ENCODE data around the gene PDGFC.

The PDGFC gene

DNA sequence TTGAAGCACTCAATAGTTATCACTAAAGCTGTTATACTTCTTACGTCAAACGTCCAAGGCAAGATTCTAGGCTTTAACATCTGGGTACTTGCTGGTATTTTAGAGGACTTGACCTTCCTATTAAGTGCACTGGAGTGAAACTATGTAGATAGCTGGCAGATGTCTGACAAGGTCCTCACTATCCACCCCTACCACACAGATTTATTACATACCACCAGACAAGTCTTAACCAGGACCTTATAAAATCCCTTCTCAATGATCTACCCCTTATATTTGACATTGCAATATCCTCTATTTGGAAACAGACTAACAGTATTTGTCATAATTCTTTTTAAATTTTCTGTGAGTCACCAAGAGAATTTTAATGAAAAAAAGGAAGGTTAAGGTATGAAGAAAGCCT, 78.8 kb downstream of the PDGFC start:
- no peak overlapping the region for H3K27ac ChIP-seq
- no peak for DNase-seq

DNA sequence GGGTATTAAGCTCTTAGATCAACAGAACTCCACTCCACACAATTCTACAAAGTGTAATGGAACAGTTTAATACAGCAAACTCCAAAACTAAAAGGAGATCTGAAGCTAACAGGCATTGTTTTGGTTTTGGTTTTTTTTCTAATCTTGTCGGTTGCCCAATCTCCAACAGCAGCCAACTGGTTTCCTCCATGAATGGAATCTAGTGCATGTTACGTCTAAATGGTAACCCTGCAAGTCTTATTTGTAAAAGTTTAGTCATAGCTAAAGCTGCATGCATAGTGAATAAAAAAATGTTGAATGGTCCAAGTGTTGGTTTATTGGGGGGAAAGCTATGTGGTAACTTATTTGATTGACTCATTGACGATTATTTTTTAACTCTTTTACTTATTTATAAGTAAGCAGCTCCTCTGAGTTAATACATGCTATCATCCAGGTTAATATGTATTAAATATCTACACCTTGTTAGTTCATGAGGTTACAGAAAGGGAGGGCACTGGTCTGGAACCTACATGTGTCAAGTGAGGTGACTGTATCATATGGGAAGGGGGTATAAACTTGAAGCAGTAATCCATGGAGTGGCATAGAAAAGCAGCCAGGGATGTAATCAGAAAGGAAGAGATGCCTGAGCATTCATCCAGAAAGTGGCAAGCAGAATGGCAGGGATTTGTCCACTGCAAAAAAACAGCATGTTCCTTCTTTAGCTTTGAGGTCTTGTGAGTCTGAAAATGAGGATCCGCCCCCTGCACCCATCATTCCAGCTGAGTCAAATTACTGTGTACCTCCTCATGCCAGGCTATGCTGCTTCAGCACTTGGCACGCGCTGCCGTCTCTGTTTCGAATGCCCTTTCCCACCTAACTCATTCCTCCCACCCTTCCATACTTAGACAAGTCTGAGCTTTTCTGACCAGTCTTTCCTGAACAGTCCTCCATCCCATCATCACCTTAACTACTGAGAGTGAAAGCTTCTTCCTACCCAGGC, 81.7 kb downstream of the PDGFC start:
- peak overlapping the region in 1 of 2 donors; percentile 25 for H3K27ac ChIP-seq
- intact Hi-C loops (cut with DNase I; ENCODE audit: low total_unique reads) = no loop called here
- DNase-seq = peak; percentile 68 to 72

More for the DNA sequence above, 78.8 kb downstream of the PDGFC start:
- no peak overlapping the region for H3K4me3 ChIP-seq
- H3K4me1 ChIP-seq = peaks cover 0 to 33% (median 7%) of the 10 kb centered on the region in 4 donors
- no peaks in the 10 kb centered on the region for H3K9me3 ChIP-seq
- no peaks in the 10 kb centered on the region for H3K36me3 ChIP-seq
- TF ChIP-seq, protein P1, sequence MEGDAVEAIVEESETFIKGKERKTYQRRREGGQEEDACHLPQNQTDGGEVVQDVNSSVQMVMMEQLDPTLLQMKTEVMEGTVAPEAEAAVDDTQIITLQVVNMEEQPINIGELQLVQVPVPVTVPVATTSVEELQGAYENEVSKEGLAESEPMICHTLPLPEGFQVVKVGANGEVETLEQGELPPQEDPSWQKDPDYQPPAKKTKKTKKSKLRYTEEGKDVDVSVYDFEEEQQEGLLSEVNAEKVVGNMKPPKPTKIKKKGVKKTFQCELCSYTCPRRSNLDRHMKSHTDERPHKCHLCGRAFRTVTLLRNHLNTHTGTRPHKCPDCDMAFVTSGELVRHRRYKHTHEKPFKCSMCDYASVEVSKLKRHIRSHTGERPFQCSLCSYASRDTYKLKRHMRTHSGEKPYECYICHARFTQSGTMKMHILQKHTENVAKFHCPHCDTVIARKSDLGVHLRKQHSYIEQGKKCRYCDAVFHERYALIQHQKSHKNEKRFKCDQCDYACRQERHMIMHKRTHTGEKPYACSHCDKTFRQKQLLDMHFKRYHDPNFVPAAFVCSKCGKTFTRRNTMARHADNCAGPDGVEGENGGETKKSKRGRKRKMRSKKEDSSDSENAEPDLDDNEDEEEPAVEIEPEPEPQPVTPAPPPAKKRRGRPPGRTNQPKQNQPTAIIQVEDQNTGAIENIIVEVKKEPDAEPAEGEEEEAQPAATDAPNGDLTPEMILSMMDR (IDR thresholded peaks at IDR 0.05) = no peak
- H3K27me3 ChIP-seq = no peaks in the 10 kb centered on the region
- intact Hi-C loops (cut with DNase I; ENCODE audit: low total_unique reads) = no loop called here

DNA sequence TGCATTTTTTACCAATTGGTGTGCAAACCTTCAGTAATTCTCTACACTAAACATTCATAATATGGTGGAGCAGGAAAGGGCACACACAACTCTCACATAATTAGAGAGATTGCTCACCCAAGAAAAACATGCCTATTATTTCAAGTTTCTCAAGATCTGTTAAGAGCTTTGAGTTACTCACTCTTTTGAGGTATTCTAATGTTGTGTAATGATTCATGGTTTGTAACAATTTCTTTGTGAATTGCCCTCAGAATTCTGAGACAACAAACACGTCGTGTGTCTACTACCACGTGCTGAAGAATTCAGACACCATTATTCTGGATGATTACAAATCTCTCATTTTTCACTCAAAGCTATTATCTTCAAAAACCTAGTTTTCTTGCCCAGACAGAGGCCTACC, 82.8 kb downstream of the PDGFC start:
- no peak for DNase-seq
- H3K4me3 ChIP-seq = no peak overlapping the region
- intact Hi-C loops (cut with DNase I; ENCODE audit: low total_unique reads) = no loop called here
- TF ChIP-seq, protein P1 (IDR thresholded peaks at IDR 0.05) = no peak
- no peak overlapping the region for H3K27ac ChIP-seq
- no peaks in the 10 kb centered on the region for H3K36me3 ChIP-seq
- H3K4me1 ChIP-seq = peaks cover 0 to 33% (median 7%) of the 10 kb centered on the region in 4 donors
- no peaks in the 10 kb centered on the region for H3K9me3 ChIP-seq
- H3K27me3 ChIP-seq = no peaks in the 10 kb centered on the region

More for the DNA sequence above, 81.7 kb downstream of the PDGFC start:
- no peak overlapping the region for H3K4me3 ChIP-seq
- H3K27me3 ChIP-seq = no peaks in the 10 kb centered on the region
- TF ChIP-seq, protein P1 (IDR thresholded peaks at IDR 0.05) = no peak
- H3K4me1 ChIP-seq = peaks cover 0 to 33% (median 7%) of the 10 kb centered on the region in 4 donors
- H3K36me3 ChIP-seq = no peaks in the 10 kb centered on the region
- no peaks in the 10 kb centered on the region for H3K9me3 ChIP-seq

DNA sequence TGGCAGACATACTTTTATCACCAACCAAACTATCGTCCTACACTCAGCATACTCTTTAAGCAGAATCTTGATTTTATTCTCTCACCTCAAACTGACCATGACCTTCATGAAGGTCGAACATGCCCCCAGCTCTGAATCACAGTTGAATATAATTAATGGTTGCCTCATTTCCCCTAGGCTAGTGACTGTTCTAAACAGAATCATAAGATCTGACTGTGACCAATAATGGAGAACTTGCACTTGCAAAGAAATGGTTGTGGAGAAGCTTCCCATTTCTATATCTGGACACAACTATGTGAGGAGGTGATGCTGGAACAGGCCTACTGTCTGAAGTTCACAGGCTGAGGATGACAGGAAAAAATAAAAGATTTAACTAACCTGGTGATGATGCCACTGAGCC, 85.1 kb downstream of the PDGFC start:
- Histone ChIP-seq H3K27ac (no peak overlapping the region), H3K4me1 (peaks cover 0 to 25% (median 5%) of the 10 kb centered on the region in 4 donors), H3K9me3 (no peaks in the 10 kb centered on the region), H3K27me3 (no peaks in the 10 kb centered on the region), H3K36me3 (no peaks in the 10 kb centered on the region), H3K4me3 (no peak overlapping the region)
- intact Hi-C loops (cut with DNase I; ENCODE audit: low total_unique reads) = no loop called here
- no peak for DNase-seq
- TF ChIP-seq, protein P1 (IDR thresholded peaks at IDR 0.05) = no peak

DNA sequence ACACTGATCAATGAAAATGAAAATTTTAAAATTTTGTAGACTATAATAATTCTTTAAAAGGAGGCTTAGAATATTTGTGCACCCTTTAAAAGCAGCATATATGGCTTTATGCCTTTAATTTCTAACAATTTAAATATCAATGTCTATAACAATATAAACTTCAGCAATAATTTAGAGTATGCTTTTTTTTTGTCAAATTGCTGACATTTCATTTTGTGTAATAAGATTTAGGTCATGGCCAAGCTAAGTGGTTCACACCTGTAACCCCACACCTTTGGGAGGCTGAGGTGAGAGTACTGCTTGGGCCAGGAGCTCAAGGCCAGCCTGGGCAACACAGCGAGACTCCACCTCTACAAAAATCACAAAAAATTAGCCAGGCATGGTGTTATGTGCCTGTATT, 86.2 kb downstream of the PDGFC start:
- no peak overlapping the region for H3K27ac ChIP-seq
- intact Hi-C loops (cut with DNase I; ENCODE audit: low total_unique reads) = no loop called here
- H3K9me3 ChIP-seq = no peaks in the 10 kb centered on the region

More for the DNA sequence above, 86.2 kb downstream of the PDGFC start:
- DNase-seq = no peak
- TF ChIP-seq, protein P1 (IDR thresholded peaks at IDR 0.05) = no peak
- peaks cover 0 to 19% (median 5%) of the 10 kb centered on the region in 4 donors for H3K4me1 ChIP-seq
- H3K27me3 ChIP-seq = no peaks in the 10 kb centered on the region
- H3K36me3 ChIP-seq = no peaks in the 10 kb centered on the region
- no peak overlapping the region for H3K4me3 ChIP-seq
